Measurements from ENCODE around the gene PDCD11. TPM values are rescaled to one million over a fixed set of nuclear protein-coding genes. Genes with fewer than 3 reads are reported as not detected.

The PDCD11 gene
- total RNA-seq, 1 donor, result 33.9 TPM

- H3K4me3 ChIP-seq (ENCODE audit: low read depth, low read length), result peak overlapping the region; percentile 87
- peak; percentile 90 for DNase-seq (ENCODE audit: low read depth)
- TF ChIP-seq, protein P1, sequence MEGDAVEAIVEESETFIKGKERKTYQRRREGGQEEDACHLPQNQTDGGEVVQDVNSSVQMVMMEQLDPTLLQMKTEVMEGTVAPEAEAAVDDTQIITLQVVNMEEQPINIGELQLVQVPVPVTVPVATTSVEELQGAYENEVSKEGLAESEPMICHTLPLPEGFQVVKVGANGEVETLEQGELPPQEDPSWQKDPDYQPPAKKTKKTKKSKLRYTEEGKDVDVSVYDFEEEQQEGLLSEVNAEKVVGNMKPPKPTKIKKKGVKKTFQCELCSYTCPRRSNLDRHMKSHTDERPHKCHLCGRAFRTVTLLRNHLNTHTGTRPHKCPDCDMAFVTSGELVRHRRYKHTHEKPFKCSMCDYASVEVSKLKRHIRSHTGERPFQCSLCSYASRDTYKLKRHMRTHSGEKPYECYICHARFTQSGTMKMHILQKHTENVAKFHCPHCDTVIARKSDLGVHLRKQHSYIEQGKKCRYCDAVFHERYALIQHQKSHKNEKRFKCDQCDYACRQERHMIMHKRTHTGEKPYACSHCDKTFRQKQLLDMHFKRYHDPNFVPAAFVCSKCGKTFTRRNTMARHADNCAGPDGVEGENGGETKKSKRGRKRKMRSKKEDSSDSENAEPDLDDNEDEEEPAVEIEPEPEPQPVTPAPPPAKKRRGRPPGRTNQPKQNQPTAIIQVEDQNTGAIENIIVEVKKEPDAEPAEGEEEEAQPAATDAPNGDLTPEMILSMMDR (IDR thresholded peaks at IDR 0.05; ENCODE audit: insufficient read depth, low read length), result no peak
Measured at GRCh38 chr10:103448746-103449145, 52.3 kb downstream of the PDCD11 start.

DNA sequence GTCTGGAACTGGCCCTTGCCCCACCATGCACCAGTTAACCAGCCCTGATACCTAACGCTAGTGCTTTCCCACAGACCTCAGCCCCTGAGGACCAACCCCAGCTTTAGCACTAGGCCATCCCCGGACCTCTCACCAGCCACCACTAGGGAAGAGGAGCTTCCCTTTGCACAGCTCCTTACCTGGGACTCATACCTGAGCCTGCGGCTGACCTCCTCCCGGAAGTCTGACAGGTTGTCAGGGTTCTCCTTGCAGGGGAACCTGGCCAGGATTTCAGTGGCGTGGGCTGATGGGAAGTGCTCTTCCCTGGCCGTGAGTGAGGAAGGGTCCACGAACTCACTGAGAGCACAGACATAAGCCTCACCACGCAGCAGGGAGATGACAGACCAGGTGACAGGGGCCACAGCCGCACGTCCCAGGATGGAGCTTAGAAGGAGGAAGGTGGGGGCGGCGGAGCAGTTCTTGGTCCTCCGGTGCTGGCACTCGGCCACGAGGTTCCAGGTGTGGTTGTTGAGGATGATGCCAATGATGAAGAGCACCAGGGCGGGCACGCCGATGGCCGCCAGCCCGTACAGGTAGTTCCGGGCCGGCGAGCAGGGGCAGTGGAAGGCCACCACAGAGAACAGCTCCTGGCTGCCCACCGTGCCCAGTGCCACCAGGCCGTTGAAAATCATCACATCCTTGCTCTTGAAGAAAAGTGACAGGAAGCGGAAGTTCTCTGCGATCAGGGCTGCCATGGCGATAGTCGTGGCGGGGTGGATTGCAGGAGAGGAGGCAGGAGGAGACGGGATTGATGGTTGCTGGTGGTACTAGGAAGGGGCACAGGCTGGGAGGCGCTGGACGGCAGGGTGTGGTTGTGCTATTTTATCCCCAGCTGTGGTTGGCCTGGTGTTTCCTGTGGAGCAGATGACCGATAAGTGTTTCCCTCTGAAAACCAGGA, 53.0 kb downstream of the PDCD11 start:
- peak overlapping the region; percentile 87 for H3K4me3 ChIP-seq (ENCODE audit: low read depth, low read length)
- TF ChIP-seq, protein P1 (IDR thresholded peaks at IDR 0.05; ENCODE audit: insufficient read depth, low read length), result no peak
- DNase-seq (ENCODE audit: low read depth), result no peak

DNA sequence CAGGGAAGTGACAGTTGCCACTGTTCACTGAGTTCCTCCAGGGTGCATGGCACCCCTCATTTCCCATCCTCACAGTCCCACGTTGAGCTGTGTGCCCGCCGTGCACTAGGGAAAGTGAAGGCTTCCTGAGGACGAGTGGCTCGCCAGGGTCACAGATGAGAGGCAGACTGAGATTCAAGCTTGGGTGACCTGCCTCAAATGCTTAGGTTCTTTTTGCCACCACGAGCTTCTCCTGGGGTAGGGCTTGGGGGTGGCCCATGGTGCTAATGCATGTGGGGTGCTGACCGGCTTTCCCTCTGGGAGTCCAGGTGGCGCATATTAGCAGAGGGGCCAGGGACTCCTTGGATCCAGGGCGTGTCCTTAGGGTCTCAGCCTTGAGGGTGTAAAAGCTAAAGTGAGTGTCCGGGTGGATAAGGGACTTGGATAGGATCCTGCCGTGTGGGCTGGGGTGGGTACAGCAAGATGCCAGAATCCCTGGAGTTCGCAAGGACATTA, 53.8 kb downstream of the PDCD11 start:
- H3K4me3 ChIP-seq (ENCODE audit: low read depth, low read length), result peak overlapping the region; percentile 87
- DNase-seq (ENCODE audit: low read depth), result no peak
- TF ChIP-seq, protein P1 (IDR thresholded peaks at IDR 0.05; ENCODE audit: insufficient read depth, low read length), result no peak

- TF ChIP-seq, protein P1 (IDR thresholded peaks at IDR 0.05; ENCODE audit: insufficient read depth, low read length), result no peak
- peak overlapping the region; percentile 87 for H3K4me3 ChIP-seq (ENCODE audit: low read depth, low read length)
- peak; percentile 75 for DNase-seq (ENCODE audit: low read depth)
Measured at GRCh38 chr10:103451091-103451813, 54.8 kb downstream of the PDCD11 start.

DNA sequence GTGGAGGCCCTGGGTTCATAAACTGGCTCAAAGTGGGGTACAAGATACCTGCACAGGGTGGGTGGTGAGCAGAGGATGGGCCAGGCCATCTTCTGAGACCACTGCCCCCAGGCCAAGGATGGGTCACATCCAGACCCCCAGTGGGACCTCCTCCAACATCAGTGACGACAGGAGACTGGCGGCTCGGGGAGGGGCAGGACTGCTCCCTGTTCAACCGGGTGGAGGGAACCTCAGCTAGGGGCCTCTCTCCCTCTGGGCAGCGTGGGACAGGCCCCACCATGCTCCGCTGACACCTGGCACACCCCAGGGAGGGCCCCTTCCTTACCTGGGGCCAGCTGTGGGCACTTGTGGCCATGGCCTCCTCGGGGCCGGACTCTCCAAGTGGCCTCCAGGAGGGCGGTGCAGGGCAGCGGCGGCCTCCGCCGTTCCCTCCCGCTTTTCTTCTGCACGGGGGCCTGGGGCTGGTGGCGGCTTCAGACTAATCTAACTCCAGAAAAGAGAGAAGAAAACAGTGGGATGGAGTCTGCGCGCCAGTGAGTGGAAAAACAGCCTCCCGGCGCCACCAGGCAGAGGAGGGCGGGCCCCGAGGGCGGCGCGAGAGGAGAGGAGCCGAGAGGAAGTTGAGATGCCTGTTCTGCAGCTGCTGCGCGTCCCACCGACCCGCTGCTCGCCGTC, 55.5 kb downstream of the PDCD11 start, which contains the start of gene CALHM2:
Gene CALHM2, minus strand, starts transcription at position 540 of the 675 bp plus-strand sequence. CDS start 2,429 bp downstream, outside the sequence.
- peak; percentile 55 for DNase-seq (ENCODE audit: low read depth)
- TF ChIP-seq, protein P1 (IDR thresholded peaks at IDR 0.05; ENCODE audit: insufficient read depth, low read length), result no peak
- peak within 1 kb of the TSS; percentile 87 for H3K4me3 ChIP-seq (ENCODE audit: low read depth, low read length)
